Measurements from ENCODE around the gene ABHD5. TPM values are rescaled to one million over a fixed set of nuclear protein-coding genes. Genes with fewer than 3 reads are reported as not detected.
"Not testable (repeated sequence)": the region's sequence is repeated elsewhere in the genome, so short reads cannot be mapped to it uniquely, and the experiment has no call there.

Gene ABHD5
- total RNA-seq, 1 donor from 2014 or later: 33.2 TPM

- TF ChIP-seq CTCF (IDR thresholded peaks at IDR 0.05; ENCODE audit: insufficient read depth, low read length, severe bottlenecking): no peak
- no peaks in the 10 kb centered on the region for H3K36me3 ChIP-seq (ENCODE audit: control insufficient read depth, insufficient read depth, low read length)
- FAIRE-seq (peak; percentile 95), DNase-seq (ENCODE audit: low read depth) (no peak)
- no peak overlapping the region for H3K4me3 ChIP-seq (ENCODE audit: low read depth, low read length)
- H3K27me3 ChIP-seq (ENCODE audit: control insufficient read depth, insufficient read depth, low read length): no peaks in the 10 kb centered on the region
Observed at GRCh38 chr3:43649365-43649968, 41.3 kb upstream of the ABHD5 start.

- no peaks in the 10 kb centered on the region for H3K36me3 ChIP-seq (ENCODE audit: control insufficient read depth, insufficient read depth, low read length)
- no peak overlapping the region for H3K4me3 ChIP-seq (ENCODE audit: low read depth, low read length)
- DNase-seq (ENCODE audit: low read depth) (no peak), FAIRE-seq (no peak)
- no peaks in the 10 kb centered on the region for H3K27me3 ChIP-seq (ENCODE audit: control insufficient read depth, insufficient read depth, low read length)
- TF ChIP-seq CTCF (IDR thresholded peaks at IDR 0.05; ENCODE audit: insufficient read depth, low read length, severe bottlenecking): no peak
Observed at GRCh38 chr3:43650345-43650744, 40.4 kb upstream of the ABHD5 start.

- FAIRE-seq; DNase-seq (ENCODE audit: low read depth); H3K4me3 ChIP-seq (ENCODE audit: low read depth, low read length); H3K36me3 ChIP-seq (ENCODE audit: control insufficient read depth, insufficient read depth, low read length); H3K27me3 ChIP-seq (ENCODE audit: control insufficient read depth, insufficient read depth, low read length): not testable (repeated sequence)
Observed at GRCh38 chr3:43656390-43656789, 34.3 kb upstream of the ABHD5 start.

GRCh38 chr3:43659250-43659880, 31.4 kb upstream of the ABHD5 start:
- Histone ChIP-seq H3K4me3 (ENCODE audit: low read depth, low read length) (no peak overlapping the region), H3K36me3 (ENCODE audit: control insufficient read depth, insufficient read depth, low read length) (no peaks in the 10 kb centered on the region), H3K27me3 (ENCODE audit: control insufficient read depth, insufficient read depth, low read length) (no peaks in the 10 kb centered on the region)
- no peak for DNase-seq (ENCODE audit: low read depth)
- no peak for FAIRE-seq
- TF ChIP-seq CTCF (IDR thresholded peaks at IDR 0.05; ENCODE audit: insufficient read depth, low read length, severe bottlenecking): no peak

GRCh38 chr3:43661376-43661775, 29.4 kb upstream of the ABHD5 start:
- not testable (repeated sequence) for DNase-seq (ENCODE audit: low read depth); FAIRE-seq; H3K36me3 ChIP-seq (ENCODE audit: control insufficient read depth, insufficient read depth, low read length); H3K4me3 ChIP-seq (ENCODE audit: low read depth, low read length); H3K27me3 ChIP-seq (ENCODE audit: control insufficient read depth, insufficient read depth, low read length)

GRCh38 chr3:43665011-43665410, 25.7 kb upstream of the ABHD5 start:
- H3K27me3 ChIP-seq (ENCODE audit: control insufficient read depth, insufficient read depth, low read length); DNase-seq (ENCODE audit: low read depth); FAIRE-seq; H3K36me3 ChIP-seq (ENCODE audit: control insufficient read depth, insufficient read depth, low read length); H3K4me3 ChIP-seq (ENCODE audit: low read depth, low read length): not testable (repeated sequence)

- no peaks in the 10 kb centered on the region for H3K27me3 ChIP-seq (ENCODE audit: control insufficient read depth, insufficient read depth, low read length)
- no peak for TF ChIP-seq CTCF (IDR thresholded peaks at IDR 0.05; ENCODE audit: insufficient read depth, low read length, severe bottlenecking)
- DNase-seq (ENCODE audit: low read depth): no peak
- no peak overlapping the region for H3K4me3 ChIP-seq (ENCODE audit: low read depth, low read length)
- FAIRE-seq: no peak
- no peaks in the 10 kb centered on the region for H3K36me3 ChIP-seq (ENCODE audit: control insufficient read depth, insufficient read depth, low read length)
Observed at GRCh38 chr3:43670635-43671522, 19.9 kb upstream of the ABHD5 start.

Data from bronchial epithelial cell (primary cell).